IMR-90 (cell line): ENCODE results near the gene LOXL4. TPM values are rescaled to one million over a fixed set of nuclear protein-coding genes. Genes with fewer than 3 reads are reported as not detected.

Source experiments
- polyA plus RNA-seq, 3 experiments: library from polyadenylated mRNA; depleted of rRNA; stranded (reverse); fragments of >200 nt; gene quantifications; 2 replicates each; pipeline ENCODE4 v1.2.3, GENCODE V29; 2012; ENCODE audit warnings: low replicate concordance in 1 of 3
- total RNA-seq: library from RNA; depleted of rRNA; stranded (reverse); fragments of >200 nt; gene quantifications from 2 replicates; pipeline ENCODE4 v1.2.3, GENCODE V29; 2012; rRNA removed

LOXL4 gene
- total and polyA plus RNA-seq, 2 of the 4 experiments (the other 2 are of a cell fraction), result 20.8 to 26.7 TPM

Other genes with a start within 250 kb of the LOXL4 start
- gene CRTAC1, start 237.6 kb downstream of the LOXL4 start, total RNA-seq, result not detected in 2 replicates
- gene CRTAC1, start 237.6 kb downstream of the LOXL4 start, polyA plus RNA-seq (2012; rRNA removed), result not detected in 2 replicates
- 14.7 and 19.4 TPM in 2 replicates for gene R3HCC1L, start 133.5 kb downstream of the LOXL4 start, total RNA-seq
- gene R3HCC1L, start 133.5 kb downstream of the LOXL4 start, polyA plus RNA-seq (2012; rRNA removed), result 8.0 and 8.3 TPM in 2 replicates
- gene PYROXD2, start 147.0 kb upstream of the LOXL4 start, total RNA-seq, result 5.8 and 6.5 TPM in 2 replicates
- 16.3 and 16.4 TPM in 2 replicates for gene PYROXD2, start 147.0 kb upstream of the LOXL4 start, polyA plus RNA-seq (2012; rRNA removed)
- 14.0 and 15.8 TPM in 2 replicates for gene HPS1, start 178.7 kb upstream of the LOXL4 start, total RNA-seq
- 55.2 and 60.9 TPM in 2 replicates for gene HPS1, start 178.7 kb upstream of the LOXL4 start, polyA plus RNA-seq (2012; rRNA removed)